NCI-H1092 treated with DMSO at 0.1 percent for 48 hours (cell line): ENCODE results near the gene ROR1.

Experiments
- DNase-seq: peaks from one replicate; lab custom pipeline; 2025; lab: John Stamatoyannopoulos, UW

Gene ROR1

GRCh38 chr1:63858153-63858552 lies 84.3 kb downstream of the ROR1 start:
- no peak for DNase-seq

GRCh38 chr1:63859480-63860275 lies 85.9 kb downstream of the ROR1 start:
- DNase-seq = no peak

- DNase-seq = no peak
Observed at GRCh38 chr1:63861052-63861691, 87.4 kb downstream of the ROR1 start.

GRCh38 chr1:63863145-63863544 lies 89.3 kb downstream of the ROR1 start:
- no peak for DNase-seq

- no peak for DNase-seq
Observed at GRCh38 chr1:63864224-63864641, 90.4 kb downstream of the ROR1 start.

GRCh38 chr1:63865561-63865960 lies 91.7 kb downstream of the ROR1 start:
- no peak for DNase-seq

- no peak for DNase-seq
Observed at GRCh38 chr1:63866084-63866483, 92.3 kb downstream of the ROR1 start.

GRCh38 chr1:63867429-63868176 lies 93.8 kb downstream of the ROR1 start:
- no peak for DNase-seq

- DNase-seq = no peak
Observed at GRCh38 chr1:63868268-63868781, 94.5 kb downstream of the ROR1 start.

- no peak for DNase-seq
Observed at GRCh38 chr1:63870152-63870551, 96.3 kb downstream of the ROR1 start.

- DNase-seq = no peak
Observed at GRCh38 chr1:63871463-63871862, 97.6 kb downstream of the ROR1 start.

- DNase-seq = no peak
Observed at GRCh38 chr1:63873751-63874150, 99.9 kb downstream of the ROR1 start.

GRCh38 chr1:63874278-63874880 lies 100.6 kb downstream of the ROR1 start:
- DNase-seq = no peak

- DNase-seq = no peak
Observed at GRCh38 chr1:63875636-63876035, 101.8 kb downstream of the ROR1 start.

- DNase-seq = no peak
Observed at GRCh38 chr1:63877021-63877767, 103.4 kb downstream of the ROR1 start.

GRCh38 chr1:63877816-63878215 lies 104.0 kb downstream of the ROR1 start:
- DNase-seq = no peak

- DNase-seq = no peak
Observed at GRCh38 chr1:63878932-63879331, 105.1 kb downstream of the ROR1 start.

GRCh38 chr1:63880958-63881576 lies 107.2 kb downstream of the ROR1 start:
- no peak for DNase-seq

GRCh38 chr1:63882048-63882704 lies 108.4 kb downstream of the ROR1 start:
- DNase-seq = no peak

- DNase-seq = no peak
Observed at GRCh38 chr1:63883494-63884235, 109.8 kb downstream of the ROR1 start.
